HepG2 (cell line): ENCODE data around the gene PLA2G2E. TPM values are rescaled to one million over a fixed set of nuclear protein-coding genes. Genes with fewer than 3 reads are reported as not detected.

ENCODE experiments used
- polyA plus RNA-seq, 8 experiments: library from polyadenylated mRNA; depleted of rRNA in 3 of 8; stranded (reverse) in 7 of 8; unstranded in 1 of 8; fragments of >200 nt; fragmentation: Illumina TruSeq in 4 of 8; extraction: Trizol in 4 of 8; gene quantifications; 2 replicates each; pipeline versions ENCODE4 v1.2.1 to v1.2.3, GENCODE V29; 2011 to 2016; ENCODE audit warnings: low read depth in 4 of 8, missing spikeins in 1 of 8, mixed read lengths in 1 of 8; ENCODE audit not compliant: insufficient read depth in 1 of 8
- total RNA-seq, 5 experiments: library from RNA; depleted of rRNA; stranded (reverse); fragments of >200 nt; fragmentation: Illumina TruSeq; extraction: Trizol; gene quantifications; 2 replicates each; pipeline ENCODE4 v1.2.3, GENCODE V29; 2016; ENCODE audit warnings: low read depth in 1 of 5

The PLA2G2E gene
- total and polyA plus RNA-seq, 2 of the 13 experiments (the other 11 are each of a cell fraction or from before 2014, with no cell fraction given), result not detected

Other genes with a start within 250 kb of the PLA2G2E start
- 3.9 and 4.1 TPM in 2 replicates for gene TMCO4, start 123.7 kb downstream of the PLA2G2E start, total RNA-seq (2016; rRNA removed; fragmentation: Illumina TruSeq; extraction: Trizol)
- gene TMCO4, start 123.7 kb downstream of the PLA2G2E start, polyA plus RNA-seq (2011; rRNA removed), result 2.1 and 3.3 TPM in 2 replicates
- 0.20 TPM in 1 of 2 replicates, not detected in the other for gene RNF186, start 108.3 kb downstream of the PLA2G2E start, total RNA-seq (2016; rRNA removed; fragmentation: Illumina TruSeq; extraction: Trizol)
- gene RNF186, start 108.3 kb downstream of the PLA2G2E start, polyA plus RNA-seq (2011; rRNA removed), result 0.07 and 0.10 TPM in 2 replicates
- gene OTUD3, start 41.2 kb downstream of the PLA2G2E start, total RNA-seq (2016; rRNA removed; fragmentation: Illumina TruSeq; extraction: Trizol), result 5.2 and 7.5 TPM in 2 replicates
- gene OTUD3, start 41.2 kb downstream of the PLA2G2E start, polyA plus RNA-seq (2011; rRNA removed), result 5.2 and 5.6 TPM in 2 replicates
- gene PLA2G2A, start 56.0 kb upstream of the PLA2G2E start, total RNA-seq (2016; rRNA removed; fragmentation: Illumina TruSeq; extraction: Trizol), result 0.35 and 0.77 TPM in 2 replicates
- gene PLA2G2A, start 56.0 kb upstream of the PLA2G2E start, polyA plus RNA-seq (2011; rRNA removed), result 15.2 and 30.3 TPM in 2 replicates
- gene PLA2G5, start 146.6 kb upstream of the PLA2G2E start, total RNA-seq (2016; rRNA removed; fragmentation: Illumina TruSeq; extraction: Trizol), result not detected in 2 replicates
- gene PLA2G5, start 146.6 kb upstream of the PLA2G2E start, polyA plus RNA-seq (2011; rRNA removed), result not detected in 2 replicates
- not detected in 2 replicates for gene PLA2G2D, start 195.9 kb upstream of the PLA2G2E start, total RNA-seq (2016; rRNA removed; fragmentation: Illumina TruSeq; extraction: Trizol)
- gene PLA2G2D, start 195.9 kb upstream of the PLA2G2E start, polyA plus RNA-seq (2011; rRNA removed), result not detected in 2 replicates
- not detected in 2 replicates for gene PLA2G2F, start 215.7 kb upstream of the PLA2G2E start, total RNA-seq (2016; rRNA removed; fragmentation: Illumina TruSeq; extraction: Trizol)
- not detected in 2 replicates for gene PLA2G2F, start 215.7 kb upstream of the PLA2G2E start, polyA plus RNA-seq (2011; rRNA removed)